Prostate gland (tissue), 2 donors: ENCODE data around the gene DCP2.

Source experiments
- POLR2A ChIP-seq: fragments of 450-650 bp; IDR thresholded peaks from one replicate; pipeline ENCODE4 v1.6.1; 2016; ENCODE audit warnings: antibody characterized with exemption, mild to moderate bottlenecking
- POLR2AphosphoS5 ChIP-seq: sonication (generic); formaldehyde crosslinking; IDR thresholded peaks from one replicate; pipeline ENCODE4 v1.6.1; 2017; ENCODE audit warnings: antibody characterized with exemption
- TF ChIP-seq, protein P1 (sequence below), 4 experiments: fragments of 200-600 bp in 2 of 4; fragments of 450-650 bp in 2 of 4; sonication (generic) in 2 of 4; IDR thresholded peaks; 1 replicate in 3 of 4; 2 replicates in 1 of 4; pipeline ENCODE4 v1.5.1; 2016 to 2019; ENCODE audit warnings: antibody characterized with exemption in 4 of 4, mild to moderate bottlenecking in 2 of 4, moderate library complexity in 2 of 4

DNA sequence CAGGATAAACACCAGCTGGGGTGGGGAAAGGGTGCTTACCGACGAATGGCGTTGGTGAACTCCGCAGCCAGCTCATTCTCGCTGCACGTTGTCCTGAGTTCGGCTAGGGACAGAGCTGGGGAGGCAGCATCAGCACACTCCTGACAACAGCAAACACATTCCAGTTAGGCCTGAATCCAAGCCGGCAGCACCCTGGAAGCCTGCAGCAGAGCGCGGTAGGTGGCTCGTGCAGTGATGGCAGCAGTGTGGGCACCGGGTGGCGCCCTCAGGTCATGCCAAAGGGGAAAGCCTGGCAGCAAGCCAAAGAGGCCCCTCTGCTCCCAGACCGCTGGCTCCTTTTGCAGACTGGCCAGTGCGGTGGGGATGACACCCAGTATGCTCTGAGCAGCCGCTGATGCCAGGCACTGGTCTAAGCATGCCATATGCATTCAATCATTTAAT, 66.9 kb downstream of the DCP2 start:
- TF ChIP-seq POLR2A (no peak), POLR2AphosphoS5 (no peak)
- TF ChIP-seq, protein P1, sequence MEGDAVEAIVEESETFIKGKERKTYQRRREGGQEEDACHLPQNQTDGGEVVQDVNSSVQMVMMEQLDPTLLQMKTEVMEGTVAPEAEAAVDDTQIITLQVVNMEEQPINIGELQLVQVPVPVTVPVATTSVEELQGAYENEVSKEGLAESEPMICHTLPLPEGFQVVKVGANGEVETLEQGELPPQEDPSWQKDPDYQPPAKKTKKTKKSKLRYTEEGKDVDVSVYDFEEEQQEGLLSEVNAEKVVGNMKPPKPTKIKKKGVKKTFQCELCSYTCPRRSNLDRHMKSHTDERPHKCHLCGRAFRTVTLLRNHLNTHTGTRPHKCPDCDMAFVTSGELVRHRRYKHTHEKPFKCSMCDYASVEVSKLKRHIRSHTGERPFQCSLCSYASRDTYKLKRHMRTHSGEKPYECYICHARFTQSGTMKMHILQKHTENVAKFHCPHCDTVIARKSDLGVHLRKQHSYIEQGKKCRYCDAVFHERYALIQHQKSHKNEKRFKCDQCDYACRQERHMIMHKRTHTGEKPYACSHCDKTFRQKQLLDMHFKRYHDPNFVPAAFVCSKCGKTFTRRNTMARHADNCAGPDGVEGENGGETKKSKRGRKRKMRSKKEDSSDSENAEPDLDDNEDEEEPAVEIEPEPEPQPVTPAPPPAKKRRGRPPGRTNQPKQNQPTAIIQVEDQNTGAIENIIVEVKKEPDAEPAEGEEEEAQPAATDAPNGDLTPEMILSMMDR (IDR thresholded peaks at IDR 0.05), result peak in 2 of 4 experiments; percentile 24 to 30
